Psoas muscle (tissue), 8 donors: Measurements from ENCODE around the gene ACVR1. TPM values are rescaled to one million over a fixed set of nuclear protein-coding genes. Genes with fewer than 3 reads are reported as not detected.

Source experiments
- ATAC-seq, 4 donors: fragments of 200-7000 bp; cut with Tn5 transposase; one replicate each; pipeline ENCODE4 v1.9.1; 2020; ENCODE audit warnings: moderate library complexity in 3 of 4, mild to moderate bottlenecking in 2 of 4
- DNase-seq, 2 donors: peaks; one replicate each; pipeline ENCODE4 v3.0.0-alpha.2; 2020
- H3K27ac ChIP-seq: fragments of 200-600 bp; one replicate; pipeline ENCODE4 v1.8.0; 2022
- H3K27me3 ChIP-seq, 3 donors: fragments of 200-600 bp in 1 of 3; one replicate each; pipeline versions ENCODE4 v1.6.1 to v1.8.0; 2013 to 2022; ENCODE audit warnings: low read length in 2 of 3, mild to moderate bottlenecking in 2 of 3, moderate library complexity in 1 of 3; ENCODE audit not compliant: insufficient read depth in 3 of 3
- H3K36me3 ChIP-seq, 2 donors: fragments of 200-600 bp in 1 of 2; one replicate each; pipeline versions ENCODE4 v1.6.1 to v1.8.0; 2013 to 2022; ENCODE audit warnings: low read depth in 1 of 2, mild to moderate bottlenecking in 1 of 2, moderate library complexity in 1 of 2; ENCODE audit not compliant: insufficient read depth in 1 of 2
- H3K4me1 ChIP-seq: fragments of 200-600 bp; one replicate; pipeline ENCODE4 v1.8.0; 2022
- H3K4me3 ChIP-seq: fragments of 200-600 bp; one replicate; pipeline ENCODE4 v1.8.0; 2022; ENCODE audit warnings: mild to moderate bottlenecking
- H3K9me3 ChIP-seq: fragments of 200-600 bp; one replicate; pipeline ENCODE4 v1.8.0; 2022
- CTCF ChIP-seq: fragments of 200-600 bp; IDR thresholded peaks from one replicate; pipeline ENCODE4 v1.8.0; 2022; ENCODE audit warnings: antibody characterized with exemption
- WGBS, 3 donors: extraction: QIAGEN DNeasy Blood & Tissue Kit; methylation state at CpG; one replicate each; pipeline versions ENCODE4 v1.1.6 to v1.1.7; 2013; 5-methylcytosine and 5-hydroxymethylcytosine counted together
- intact Hi-C, 2 donors: fragments of 100-400 bp; cut with DNase I; formaldehyde crosslinking; loops; one replicate each; pipeline versions ENCODE4 v1.11.0 to v1.14.2; 2022
- polyA plus RNA-seq, 3 donors: library from polyadenylated mRNA; stranded (reverse); fragments of 200-250 nt; gene quantifications; one replicate each; pipeline ENCODE4 v1.2.3, GENCODE V29; 2013
- total RNA-seq, 4 donors: library from RNA; stranded (reverse); fragmentation: NEBNext Ultra II Directional in 2 of 4; extraction: Animal tissue kit (Norgen Biotek cat#: 25700) in 2 of 4; gene quantifications; one replicate each; pipeline versions ENCODE4 v1.2.1 to v1.2.4, GENCODE V29; 2021 to 2023
- donor health status: healthy with polysubstance abuse.
- donor health status: DM: no; HTN: no; CAD: no; lungs with moderate emphysema.
- donor health status: Bipolar disorder and iron deficiency.
- donor health status: healthy.
- donor health status: DM: yes; HTN: yes; CAD: no.
- donor health status: DM: no; HTN: no; CAD: no.
- donor health status: DM: no; HTN: no; CAD: no.
- donor health status: DM: yes; HTN: yes; CAD: no.

ACVR1 gene
- total and polyA plus RNA-seq, 7 donors: 9.5 to 28.0 (median 24.1) TPM

DNA sequence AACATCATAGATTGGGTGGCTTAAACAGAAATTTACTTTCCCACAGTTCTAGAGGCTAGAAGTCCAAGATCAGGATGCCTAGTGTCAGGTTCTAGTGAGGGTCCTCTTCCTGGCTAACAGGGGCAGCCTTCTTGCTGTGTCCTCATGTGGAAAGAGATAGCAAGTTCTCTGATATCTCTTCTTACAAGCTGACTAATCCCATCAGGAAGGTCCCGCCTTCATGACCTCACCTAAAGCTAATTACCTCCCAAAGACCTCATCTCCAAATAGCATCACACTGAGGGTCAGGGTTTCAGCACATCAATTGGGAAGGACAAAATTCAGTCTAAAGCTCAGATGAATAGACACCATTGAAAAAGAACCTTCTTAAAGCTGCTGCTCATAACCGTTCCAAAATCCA is 22.9 kb downstream of the ACVR1 start:
- WGBS, 3 donors: 82 to 95% (median 83%) methylated on average over 2 of the region's 2 CpGs
- ATAC-seq (peak in 2 of 4 donors; percentile 31 to 47), DNase-seq (no peak)
- intact Hi-C loops: no loop called here
- Histone ChIP-seq H3K9me3 (no peaks in the 10 kb centered on the region), H3K4me3 (no peak overlapping the region), H3K27ac (no peak overlapping the region), H3K27me3 (no peaks in the 10 kb centered on the region), H3K4me1 (peaks cover 44% of the 10 kb centered on the region), H3K36me3 (peaks cover 2 to 11% of the 10 kb centered on the region in 2 donors)
- no peak for TF ChIP-seq CTCF

DNA sequence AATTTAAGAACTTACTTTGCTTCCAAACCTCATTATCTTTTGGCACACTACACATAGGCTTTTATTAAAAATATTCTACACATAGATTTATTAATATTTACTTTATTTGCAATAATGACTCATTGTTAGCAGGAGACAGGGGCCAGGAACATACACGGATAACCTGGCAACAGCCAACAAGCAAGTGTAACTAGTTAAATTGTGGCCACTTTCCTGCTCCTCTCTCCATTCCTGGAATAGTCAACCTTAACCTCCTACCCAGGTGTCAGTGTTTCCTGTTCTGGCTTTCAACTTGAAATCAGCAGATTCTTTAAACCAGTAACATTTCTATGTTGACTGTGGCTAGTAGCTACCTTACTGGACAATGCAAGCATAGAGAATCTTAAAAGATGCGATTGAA is 26.5 kb downstream of the ACVR1 start:
- Histone ChIP-seq H3K27ac (no peak overlapping the region), H3K9me3 (no peaks in the 10 kb centered on the region), H3K4me3 (no peak overlapping the region), H3K27me3 (no peaks in the 10 kb centered on the region), H3K4me1 (peaks cover 61% of the 10 kb centered on the region), H3K36me3 (peaks cover 0 to 6% of the 10 kb centered on the region in 2 donors)
- ATAC-seq: no peak
- 54 to 70% (median 63%) methylated on average over 2 of the region's 2 CpGs for WGBS, 3 donors
- intact Hi-C loops: no loop called here
- DNase-seq: no peak
- TF ChIP-seq CTCF: no peak

DNA sequence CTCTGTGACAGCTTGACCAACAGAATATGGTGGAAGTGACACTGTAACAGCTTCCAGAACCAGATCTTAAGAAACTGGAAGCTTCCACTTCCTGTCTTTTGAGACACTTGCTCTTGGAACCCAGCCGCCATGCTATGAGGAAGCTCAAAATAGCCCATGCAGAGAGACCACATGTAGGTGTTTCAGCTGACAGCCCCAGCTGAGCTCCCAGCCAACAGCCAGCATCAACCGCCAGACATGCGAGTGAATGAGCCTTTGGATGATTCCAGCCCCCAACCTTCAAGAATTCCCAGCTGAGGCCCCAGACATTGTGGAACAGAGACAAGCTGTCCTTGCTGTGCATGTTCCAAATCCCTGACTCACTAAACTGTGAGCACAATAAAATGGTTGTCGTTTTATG is 27.9 kb downstream of the ACVR1 start:
- Histone ChIP-seq H3K4me3 (no peak overlapping the region), H3K9me3 (no peaks in the 10 kb centered on the region), H3K27ac (no peak overlapping the region), H3K36me3 (peaks cover 0 to 6% of the 10 kb centered on the region in 2 donors), H3K4me1 (peaks cover 61% of the 10 kb centered on the region), H3K27me3 (no peaks in the 10 kb centered on the region)
- 53 to 74% (median 58%) methylated on average over 4 of the region's 4 CpGs for WGBS, 3 donors
- intact Hi-C loops: no loop called here
- peak in 3 of 4 donors; percentile 52 to 72 (median 54) for ATAC-seq
- no peak for DNase-seq
- TF ChIP-seq CTCF: no peak

DNA sequence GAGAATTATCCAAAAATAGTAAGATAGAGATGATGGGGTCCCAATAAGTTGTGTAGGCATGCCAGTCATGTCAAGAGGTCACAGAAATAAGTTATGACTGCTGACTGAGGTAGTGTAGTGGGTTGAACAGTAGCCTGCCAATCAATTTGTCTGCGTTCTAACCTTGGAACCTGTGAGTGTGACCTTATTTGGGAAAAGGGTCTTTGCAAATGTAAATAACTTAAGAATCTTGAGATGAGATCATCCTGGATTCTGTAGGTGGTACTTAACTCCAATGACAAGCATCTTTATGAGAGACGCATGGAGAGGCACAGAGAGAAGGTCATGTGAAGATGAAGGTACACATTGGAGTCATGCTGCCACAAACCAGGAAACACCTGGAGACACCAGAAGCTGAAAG is 31.0 kb downstream of the ACVR1 start:
- H3K27ac ChIP-seq: no peak overlapping the region
- no peaks in the 10 kb centered on the region for H3K27me3 ChIP-seq
- no peak for DNase-seq
- no peaks in the 10 kb centered on the region for H3K36me3 ChIP-seq
- no peak overlapping the region for H3K4me3 ChIP-seq
- H3K4me1 ChIP-seq: peaks cover 82% of the 10 kb centered on the region
- no peak for ATAC-seq
- no peaks in the 10 kb centered on the region for H3K9me3 ChIP-seq
- intact Hi-C loops: no loop called here
- no peak for TF ChIP-seq CTCF
- 94 to 97% (median 96%) methylated on average over 2 of the region's 2 CpGs for WGBS, 3 donors

DNA sequence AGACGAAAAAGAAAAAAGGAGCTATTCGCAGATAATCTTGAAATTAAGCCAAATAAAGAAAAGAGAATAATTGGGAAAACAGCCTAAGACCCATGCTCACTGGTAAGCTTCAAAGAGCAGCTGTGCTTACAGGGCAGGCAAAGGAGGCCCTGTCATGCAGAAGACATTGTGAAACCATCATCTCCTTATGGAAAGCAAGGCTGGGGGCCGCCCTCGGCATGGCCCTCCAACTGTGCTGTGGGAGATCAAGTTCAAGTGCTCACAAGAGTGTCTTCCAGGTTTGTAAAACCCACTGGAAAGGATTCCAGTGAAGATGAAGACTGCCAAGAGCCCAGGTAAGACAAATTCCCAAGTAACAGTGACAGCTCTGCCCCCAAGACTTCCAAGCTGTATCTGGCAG is 32.2 kb downstream of the ACVR1 start:
- TF ChIP-seq CTCF: no peak
- peaks cover 85% of the 10 kb centered on the region for H3K4me1 ChIP-seq
- intact Hi-C loops: loop anchor here in 1 of 2 donors (5.0 kb wide), 1 partner anchor 57 kb away; no protein-coding TSS in a partner anchor
- ATAC-seq (no peak), DNase-seq (no peak)
- H3K9me3 ChIP-seq: no peaks in the 10 kb centered on the region
- 47 to 65% (median 48%) methylated on average over 4 of the region's 4 CpGs for WGBS, 3 donors
- no peaks in the 10 kb centered on the region for H3K36me3 ChIP-seq
- H3K27me3 ChIP-seq: no peaks in the 10 kb centered on the region
- no peak overlapping the region for H3K4me3 ChIP-seq
- H3K27ac ChIP-seq: peak overlapping the region; percentile 94
